ENCODE results near the gene CRYBB2.
"Not testable (repeated sequence)": the region's sequence is repeated elsewhere in the genome, so short reads cannot be mapped to it uniquely, and the experiment has no call there.

The CRYBB2 gene

GRCh38 chr22:25221790-25222189, 2.4 kb downstream of the CRYBB2 start:
- no peaks in the 10 kb centered on the region for H3K4me1 ChIP-seq (ENCODE audit: control insufficient read depth, insufficient read depth, low read depth, low read length)
- no peak overlapping the region for H2BK5ac ChIP-seq (ENCODE audit: low read depth, low read length, poor library complexity, severe bottlenecking)
- no peak overlapping the region for H3K4me3 ChIP-seq (ENCODE audit: insufficient read depth in 1 of 2, low read depth in 1 of 2, low read length in 2 of 2)
- peaks cover 34 to 70% of the 10 kb centered on the region in 2 experiments for H3K27me3 ChIP-seq (ENCODE audit: control insufficient read depth in 1 of 2, insufficient read depth in 1 of 2, low read length in 2 of 2)
- no peaks in the 10 kb centered on the region for H3K79me1 ChIP-seq (replicated peaks; ENCODE audit: low read length, poor library complexity, severe bottlenecking)
- no peak for DNase-seq
- 84% methylated on average over 8 of the region's 8 CpGs for WGBS
- H3K36me3 ChIP-seq (ENCODE audit: control insufficient read depth in 1 of 2, insufficient read depth in 2 of 2, low read depth in 1 of 2, low read length in 2 of 2), result no peaks in the 10 kb centered on the region
- H3K4me2 ChIP-seq (ENCODE audit: low read length, poor library complexity, severe bottlenecking), result no peak overlapping the region
- H3K9ac ChIP-seq (ENCODE audit: low read length), result no peak overlapping the region
- H4K8ac ChIP-seq (ENCODE audit: low read length), result no peak overlapping the region
- no peak overlapping the region for H2BK120ac ChIP-seq (ENCODE audit: low read depth, low read length)
- H2BK15ac ChIP-seq (ENCODE audit: low read depth, poor library complexity, severe bottlenecking), result no peak overlapping the region
- no peaks in the 10 kb centered on the region for H3K9me3 ChIP-seq (ENCODE audit: control insufficient read depth, low read length)
- no peak overlapping the region for H3K14ac ChIP-seq (ENCODE audit: low read length in 2 of 2)
- H3K18ac ChIP-seq (ENCODE audit: low read depth in 1 of 2, low read length in 2 of 2), result no peak overlapping the region
- no peak overlapping the region for H3K4ac ChIP-seq (ENCODE audit: low read depth in 1 of 2, low read length in 2 of 2)
- no peak overlapping the region for H3K23ac ChIP-seq (ENCODE audit: low read length in 2 of 2)
- H4K91ac ChIP-seq (ENCODE audit: low read length), result no peak overlapping the region
- H2AFZ ChIP-seq (ENCODE audit: low read depth, low read length), result no peak overlapping the region
- no peak overlapping the region for H2BK12ac ChIP-seq (ENCODE audit: low read length in 2 of 2)
- no peak overlapping the region for H3K27ac ChIP-seq (ENCODE audit: low read length, poor library complexity, severe bottlenecking)
- no peak overlapping the region for H2AK5ac ChIP-seq (ENCODE audit: low read length, severe bottlenecking)

- H3K9me3 ChIP-seq (ENCODE audit: control insufficient read depth, low read length), result no peaks in the 10 kb centered on the region
- no peak overlapping the region for H3K27ac ChIP-seq (ENCODE audit: low read length, poor library complexity, severe bottlenecking)
- no peak overlapping the region for H2BK15ac ChIP-seq (ENCODE audit: low read depth, poor library complexity, severe bottlenecking)
- H2AK5ac ChIP-seq (ENCODE audit: low read length, severe bottlenecking), result no peak overlapping the region
- no peaks in the 10 kb centered on the region for H3K36me3 ChIP-seq (ENCODE audit: control insufficient read depth in 1 of 2, insufficient read depth in 2 of 2, low read depth in 1 of 2, low read length in 2 of 2)
- no peak overlapping the region for H3K9ac ChIP-seq (ENCODE audit: low read length)
- H3K4me2 ChIP-seq (ENCODE audit: low read length, poor library complexity, severe bottlenecking), result no peak overlapping the region
- no peak overlapping the region for H3K23ac ChIP-seq (ENCODE audit: low read length in 2 of 2)
- no peak for DNase-seq
- H3K27me3 ChIP-seq (ENCODE audit: control insufficient read depth in 1 of 2, insufficient read depth in 1 of 2, low read length in 2 of 2), result peaks cover 34 to 71% of the 10 kb centered on the region in 2 experiments
- no peak overlapping the region for H4K91ac ChIP-seq (ENCODE audit: low read length)
- no peak overlapping the region for H3K4ac ChIP-seq (ENCODE audit: low read depth in 1 of 2, low read length in 2 of 2)
- H3K4me3 ChIP-seq (ENCODE audit: insufficient read depth in 1 of 2, low read depth in 1 of 2, low read length in 2 of 2), result no peak overlapping the region
- no peaks in the 10 kb centered on the region for H3K79me1 ChIP-seq (replicated peaks; ENCODE audit: low read length, poor library complexity, severe bottlenecking)
- no peak overlapping the region for H4K8ac ChIP-seq (ENCODE audit: low read length)
- no peak overlapping the region for H2BK5ac ChIP-seq (ENCODE audit: low read depth, low read length, poor library complexity, severe bottlenecking)
- H3K14ac ChIP-seq (ENCODE audit: low read length in 2 of 2), result no peak overlapping the region
- no peak overlapping the region for H2AFZ ChIP-seq (ENCODE audit: low read depth, low read length)
- H2BK120ac ChIP-seq (ENCODE audit: low read depth, low read length), result no peak overlapping the region
- no peaks in the 10 kb centered on the region for H3K4me1 ChIP-seq (ENCODE audit: control insufficient read depth, insufficient read depth, low read depth, low read length)
- 85% methylated on average over 9 of the region's 12 CpGs for WGBS
- H2BK12ac ChIP-seq (ENCODE audit: low read length in 2 of 2), result no peak overlapping the region
- no peak overlapping the region for H3K18ac ChIP-seq (ENCODE audit: low read depth in 1 of 2, low read length in 2 of 2)
Observed at GRCh38 chr22:25223269-25223850, 3.9 kb downstream of the CRYBB2 start.

GRCh38 chr22:25228822-25229221, 9.4 kb downstream of the CRYBB2 start:
- DNase-seq, result no peak
- H2AFZ ChIP-seq (ENCODE audit: low read depth, low read length), result no peak overlapping the region
- H3K9ac ChIP-seq (ENCODE audit: low read length), result no peak overlapping the region
- no peak overlapping the region for H2BK120ac ChIP-seq (ENCODE audit: low read depth, low read length)
- H3K9me3 ChIP-seq (ENCODE audit: control insufficient read depth, low read length), result no peaks in the 10 kb centered on the region
- peaks cover 10 to 37% of the 10 kb centered on the region in 2 experiments for H3K27me3 ChIP-seq (ENCODE audit: control insufficient read depth in 1 of 2, insufficient read depth in 1 of 2, low read length in 2 of 2)
- peak overlapping the region; percentile 50 for H4K91ac ChIP-seq (ENCODE audit: low read length)
- no peaks in the 10 kb centered on the region for H3K79me1 ChIP-seq (replicated peaks; ENCODE audit: low read length, poor library complexity, severe bottlenecking)
- peak overlapping the region in 1 of 2 experiments; percentile 78 for H3K14ac ChIP-seq (ENCODE audit: low read length in 2 of 2)
- H3K4me3 ChIP-seq (ENCODE audit: insufficient read depth in 1 of 2, low read depth in 1 of 2, low read length in 2 of 2), result peak overlapping the region in 1 of 2 experiments; percentile 18
- H3K4ac ChIP-seq (ENCODE audit: low read depth in 1 of 2, low read length in 2 of 2), result no peak overlapping the region
- no peak overlapping the region for H2BK5ac ChIP-seq (ENCODE audit: low read depth, low read length, poor library complexity, severe bottlenecking)
- no peak overlapping the region for H3K4me2 ChIP-seq (ENCODE audit: low read length, poor library complexity, severe bottlenecking)
- H2BK12ac ChIP-seq (ENCODE audit: low read length in 2 of 2), result no peak overlapping the region
- H2BK15ac ChIP-seq (ENCODE audit: low read depth, poor library complexity, severe bottlenecking), result no peak overlapping the region
- 86% methylated on average over 10 of the region's 13 CpGs for WGBS
- no peak overlapping the region for H2AK5ac ChIP-seq (ENCODE audit: low read length, severe bottlenecking)
- no peaks in the 10 kb centered on the region for H3K36me3 ChIP-seq (ENCODE audit: control insufficient read depth in 1 of 2, insufficient read depth in 2 of 2, low read depth in 1 of 2, low read length in 2 of 2)
- H3K18ac ChIP-seq (ENCODE audit: low read depth in 1 of 2, low read length in 2 of 2), result no peak overlapping the region
- no peak overlapping the region for H4K8ac ChIP-seq (ENCODE audit: low read length)
- H3K23ac ChIP-seq (ENCODE audit: low read length in 2 of 2), result no peak overlapping the region
- no peaks in the 10 kb centered on the region for H3K4me1 ChIP-seq (ENCODE audit: control insufficient read depth, insufficient read depth, low read depth, low read length)
- H3K27ac ChIP-seq (ENCODE audit: low read length, poor library complexity, severe bottlenecking), result no peak overlapping the region

GRCh38 chr22:25230760-25231159, 11.3 kb downstream of the CRYBB2 start:
- H3K9me3 ChIP-seq (ENCODE audit: control insufficient read depth, low read length); H2BK5ac ChIP-seq (ENCODE audit: low read depth, low read length, poor library complexity, severe bottlenecking); H3K4me2 ChIP-seq (ENCODE audit: low read length, poor library complexity, severe bottlenecking); H2BK120ac ChIP-seq (ENCODE audit: low read depth, low read length); H3K27ac ChIP-seq (ENCODE audit: low read length, poor library complexity, severe bottlenecking); H3K36me3 ChIP-seq (ENCODE audit: control insufficient read depth in 1 of 2, insufficient read depth in 2 of 2, low read depth in 1 of 2, low read length in 2 of 2); H2BK12ac ChIP-seq (ENCODE audit: low read length in 2 of 2); H3K79me1 ChIP-seq (replicated peaks; ENCODE audit: low read length, poor library complexity, severe bottlenecking); H3K9ac ChIP-seq (ENCODE audit: low read length); H3K23ac ChIP-seq (ENCODE audit: low read length in 2 of 2); H4K91ac ChIP-seq (ENCODE audit: low read length); H3K4me3 ChIP-seq (ENCODE audit: insufficient read depth in 1 of 2, low read depth in 1 of 2, low read length in 2 of 2); H4K8ac ChIP-seq (ENCODE audit: low read length); H2BK15ac ChIP-seq (ENCODE audit: low read depth, poor library complexity, severe bottlenecking); H3K4ac ChIP-seq (ENCODE audit: low read depth in 1 of 2, low read length in 2 of 2); H3K18ac ChIP-seq (ENCODE audit: low read depth in 1 of 2, low read length in 2 of 2); DNase-seq; H3K4me1 ChIP-seq (ENCODE audit: control insufficient read depth, insufficient read depth, low read depth, low read length); H2AFZ ChIP-seq (ENCODE audit: low read depth, low read length); H2AK5ac ChIP-seq (ENCODE audit: low read length, severe bottlenecking); H3K14ac ChIP-seq (ENCODE audit: low read length in 2 of 2): not testable (repeated sequence)
- WGBS, result 56% methylated on average over 2 of the region's 2 CpGs
- peaks cover 8 to 26% of the 10 kb centered on the region in 2 experiments for H3K27me3 ChIP-seq (ENCODE audit: control insufficient read depth in 1 of 2, insufficient read depth in 1 of 2, low read length in 2 of 2)
